ENCODE measurements around the gene AURKA. TPM values are rescaled to one million over a fixed set of nuclear protein-coding genes. Genes with fewer than 3 reads are reported as not detected.

Gene AURKA
- total RNA-seq, 1 donor from 2014 or later, result 14.3 TPM

DNA sequence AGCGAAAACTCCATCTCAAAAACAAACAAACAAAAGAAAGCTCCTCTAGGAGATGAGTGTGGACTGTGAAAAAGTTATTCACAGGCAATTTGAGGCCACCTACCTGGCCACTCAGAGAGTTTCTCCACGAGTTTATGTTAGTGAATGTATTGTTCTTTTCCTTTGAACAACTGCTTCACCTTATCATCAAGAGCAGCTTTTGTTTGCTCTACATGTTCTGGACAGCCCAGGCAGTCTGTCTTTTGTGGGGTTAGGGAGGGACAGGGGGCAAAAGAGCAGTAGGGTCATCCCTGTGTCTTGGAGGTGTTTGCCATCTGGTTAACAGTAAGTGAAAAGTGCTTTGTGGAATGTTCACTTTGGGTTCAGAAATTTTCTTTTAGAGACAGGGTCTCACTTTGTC lies 28.0 kb upstream of the AURKA start:
- DNase-seq (ENCODE audit: low spot score), result no peak
- no peak overlapping the region for H3K27ac Mint-ChIP-seq (ENCODE audit: unreplicated experiment)
- TF ChIP-seq, protein P1, sequence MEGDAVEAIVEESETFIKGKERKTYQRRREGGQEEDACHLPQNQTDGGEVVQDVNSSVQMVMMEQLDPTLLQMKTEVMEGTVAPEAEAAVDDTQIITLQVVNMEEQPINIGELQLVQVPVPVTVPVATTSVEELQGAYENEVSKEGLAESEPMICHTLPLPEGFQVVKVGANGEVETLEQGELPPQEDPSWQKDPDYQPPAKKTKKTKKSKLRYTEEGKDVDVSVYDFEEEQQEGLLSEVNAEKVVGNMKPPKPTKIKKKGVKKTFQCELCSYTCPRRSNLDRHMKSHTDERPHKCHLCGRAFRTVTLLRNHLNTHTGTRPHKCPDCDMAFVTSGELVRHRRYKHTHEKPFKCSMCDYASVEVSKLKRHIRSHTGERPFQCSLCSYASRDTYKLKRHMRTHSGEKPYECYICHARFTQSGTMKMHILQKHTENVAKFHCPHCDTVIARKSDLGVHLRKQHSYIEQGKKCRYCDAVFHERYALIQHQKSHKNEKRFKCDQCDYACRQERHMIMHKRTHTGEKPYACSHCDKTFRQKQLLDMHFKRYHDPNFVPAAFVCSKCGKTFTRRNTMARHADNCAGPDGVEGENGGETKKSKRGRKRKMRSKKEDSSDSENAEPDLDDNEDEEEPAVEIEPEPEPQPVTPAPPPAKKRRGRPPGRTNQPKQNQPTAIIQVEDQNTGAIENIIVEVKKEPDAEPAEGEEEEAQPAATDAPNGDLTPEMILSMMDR (IDR thresholded peaks at IDR 0.05; ENCODE audit: unreplicated experiment), result no peak
- no peaks in the 10 kb centered on the region for H3K36me3 Mint-ChIP-seq (ENCODE audit: low read depth, unreplicated experiment)
- H3K9me3 Mint-ChIP-seq (ENCODE audit: unreplicated experiment), result no peaks in the 10 kb centered on the region
- H3K4me3 Mint-ChIP-seq (ENCODE audit: unreplicated experiment), result no peak overlapping the region
- peaks cover 39% of the 10 kb centered on the region for H3K4me1 Mint-ChIP-seq (ENCODE audit: unreplicated experiment)
- H3K27me3 Mint-ChIP-seq (ENCODE audit: unreplicated experiment), result peaks cover 4% of the 10 kb centered on the region

DNA sequence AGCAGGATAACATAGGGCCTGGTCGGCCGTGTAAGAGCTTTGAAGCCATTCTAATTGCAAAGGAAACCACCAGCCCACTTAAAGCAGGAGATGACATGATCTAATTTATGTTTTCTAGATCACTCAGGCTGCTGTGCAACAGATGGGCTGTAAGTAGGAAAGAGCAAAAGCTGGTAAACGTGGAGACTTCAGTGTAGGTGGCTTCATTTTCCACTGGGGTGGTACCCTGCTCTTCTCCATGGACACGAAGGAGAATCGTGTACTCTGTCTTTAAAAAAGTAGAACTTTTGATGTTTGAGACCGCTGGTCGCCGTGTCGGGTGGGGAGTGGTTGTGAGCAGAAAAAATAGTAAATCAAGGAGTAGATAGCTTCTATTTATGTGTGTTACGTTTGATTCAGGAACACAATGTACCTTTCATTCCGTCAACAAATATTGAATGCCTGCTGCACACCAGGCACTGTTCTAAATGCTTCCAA lies 26.4 kb upstream of the AURKA start:
- Mint-ChIP-seq H3K9me3 (ENCODE audit: unreplicated experiment) (no peaks in the 10 kb centered on the region), H3K36me3 (ENCODE audit: low read depth, unreplicated experiment) (no peaks in the 10 kb centered on the region), H3K4me3 (ENCODE audit: unreplicated experiment) (no peak overlapping the region), H3K27me3 (ENCODE audit: unreplicated experiment) (peaks cover 4% of the 10 kb centered on the region), H3K4me1 (ENCODE audit: unreplicated experiment) (peaks cover 39% of the 10 kb centered on the region), H3K27ac (ENCODE audit: unreplicated experiment) (peak overlapping the region; percentile 80)
- TF ChIP-seq, protein P1 (IDR thresholded peaks at IDR 0.05; ENCODE audit: unreplicated experiment), result no peak
- no peak for DNase-seq (ENCODE audit: low spot score)

DNA sequence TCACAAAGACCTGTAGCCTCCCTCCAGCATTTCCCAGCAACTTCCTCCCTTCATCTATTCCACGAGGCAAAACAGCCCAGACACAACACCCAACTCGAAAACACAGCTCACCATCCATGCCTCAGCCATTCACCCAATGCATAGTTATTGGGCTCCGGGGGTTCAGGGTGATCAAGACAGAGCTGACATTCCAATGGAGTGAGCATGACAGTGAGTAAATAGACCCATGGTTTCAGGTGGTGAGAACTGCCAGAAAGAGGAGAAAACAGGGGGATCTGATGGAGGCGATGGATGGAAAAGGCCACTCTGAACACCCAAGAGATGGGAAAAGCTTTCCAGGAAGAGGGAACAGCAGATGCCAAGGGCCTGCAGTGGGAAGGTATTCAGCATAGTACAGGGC lies 25.9 kb upstream of the AURKA start:
- Mint-ChIP-seq H3K36me3 (ENCODE audit: low read depth, unreplicated experiment) (no peaks in the 10 kb centered on the region), H3K4me3 (ENCODE audit: unreplicated experiment) (peak overlapping the region; percentile 63), H3K9me3 (ENCODE audit: unreplicated experiment) (no peaks in the 10 kb centered on the region), H3K27ac (ENCODE audit: unreplicated experiment) (peak overlapping the region; percentile 80), H3K27me3 (ENCODE audit: unreplicated experiment) (peaks cover 4% of the 10 kb centered on the region), H3K4me1 (ENCODE audit: unreplicated experiment) (peaks cover 39% of the 10 kb centered on the region)
- DNase-seq (ENCODE audit: low spot score), result no peak
- TF ChIP-seq, protein P1 (IDR thresholded peaks at IDR 0.05; ENCODE audit: unreplicated experiment), result no peak

DNA sequence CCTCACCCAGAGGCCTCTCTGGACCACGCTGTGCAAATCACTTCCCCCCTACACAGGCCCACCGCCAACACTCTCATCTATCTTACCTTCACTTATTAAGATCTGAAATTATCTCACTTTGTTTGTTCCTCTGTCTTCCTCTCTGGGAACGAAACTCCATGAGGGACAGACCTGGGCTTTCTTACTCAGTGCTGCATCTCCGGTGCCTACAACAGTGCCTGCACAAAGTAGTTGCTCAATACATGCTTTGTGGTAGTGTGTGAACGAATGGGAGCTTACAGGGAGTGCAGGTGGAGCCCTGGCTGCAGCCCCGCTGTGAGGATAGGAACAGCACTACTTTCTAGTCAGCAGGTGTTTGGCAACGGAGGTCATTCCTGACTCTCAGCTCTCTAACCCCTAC lies 25.4 kb upstream of the AURKA start:
- Mint-ChIP-seq H3K4me1 (ENCODE audit: unreplicated experiment) (peaks cover 34% of the 10 kb centered on the region), H3K36me3 (ENCODE audit: low read depth, unreplicated experiment) (no peaks in the 10 kb centered on the region), H3K27me3 (ENCODE audit: unreplicated experiment) (peaks cover 4% of the 10 kb centered on the region), H3K9me3 (ENCODE audit: unreplicated experiment) (no peaks in the 10 kb centered on the region), H3K27ac (ENCODE audit: unreplicated experiment) (no peak overlapping the region), H3K4me3 (ENCODE audit: unreplicated experiment) (no peak overlapping the region)
- no peak for DNase-seq (ENCODE audit: low spot score)
- TF ChIP-seq, protein P1 (IDR thresholded peaks at IDR 0.05; ENCODE audit: unreplicated experiment), result no peak

DNA sequence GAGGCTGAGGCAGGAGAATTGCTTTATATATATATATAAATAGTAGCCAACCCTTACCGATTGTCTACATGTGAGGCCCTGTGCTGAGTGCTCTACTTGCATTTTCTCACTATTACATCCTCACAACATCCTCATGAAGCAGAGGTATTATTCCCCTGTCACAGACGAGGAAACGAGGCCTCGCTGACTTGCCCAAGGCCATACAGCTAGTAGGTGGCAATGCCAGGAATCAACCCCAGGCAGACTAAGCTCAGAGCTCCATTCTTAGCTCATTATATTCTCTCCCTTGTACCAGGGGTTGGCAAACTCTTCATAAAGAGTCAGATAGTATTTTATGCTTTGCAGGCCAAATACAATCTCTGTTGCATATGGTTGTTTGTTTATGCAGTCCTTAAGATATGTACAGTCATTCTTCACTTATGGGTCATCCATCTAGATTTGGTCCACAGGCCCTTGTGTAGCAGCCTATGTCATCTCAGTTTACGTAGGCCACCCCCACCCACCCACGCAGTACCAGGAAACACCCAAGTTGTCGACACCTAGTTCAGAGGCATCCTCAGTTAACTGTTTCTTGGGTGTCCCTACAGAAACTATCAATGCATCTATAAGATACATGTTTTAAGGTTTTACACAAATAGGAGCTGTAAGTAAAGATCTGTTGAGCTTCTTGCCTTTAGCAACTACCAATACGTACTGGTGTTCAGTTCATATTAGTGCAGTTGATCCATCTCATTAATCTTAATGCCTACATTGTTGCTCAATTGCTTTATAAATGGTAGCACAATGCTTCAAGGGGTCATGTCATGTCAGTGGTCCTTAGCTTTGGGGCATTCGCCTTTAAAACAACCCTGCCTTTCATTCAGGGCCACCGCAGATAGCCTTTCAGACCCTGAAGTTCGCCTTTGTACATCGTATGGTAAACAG lies 23.1 kb upstream of the AURKA start:
- no peaks in the 10 kb centered on the region for H3K36me3 Mint-ChIP-seq (ENCODE audit: low read depth, unreplicated experiment)
- TF ChIP-seq, protein P1 (IDR thresholded peaks at IDR 0.05; ENCODE audit: unreplicated experiment), result no peak
- H3K9me3 Mint-ChIP-seq (ENCODE audit: unreplicated experiment), result no peaks in the 10 kb centered on the region
- peaks cover 25% of the 10 kb centered on the region for H3K4me1 Mint-ChIP-seq (ENCODE audit: unreplicated experiment)
- H3K27me3 Mint-ChIP-seq (ENCODE audit: unreplicated experiment), result peaks cover 4% of the 10 kb centered on the region
- H3K4me3 Mint-ChIP-seq (ENCODE audit: unreplicated experiment), result no peak overlapping the region
- no peak overlapping the region for H3K27ac Mint-ChIP-seq (ENCODE audit: unreplicated experiment)
- no peak for DNase-seq (ENCODE audit: low spot score)

Data from endothelial cell (in vitro differentiated cells).